ENCODE data around the gene WDTC1.

The WDTC1 gene

GRCh38 chr1:27351541-27352107 lies 117.2 kb downstream of the WDTC1 start:
- in situ Hi-C loops (cut with MboI; ENCODE audit: low sequenced_read_pairs), result no loop called here

GRCh38 chr1:27353166-27353565 lies 118.7 kb downstream of the WDTC1 start:
- in situ Hi-C loops (cut with MboI; ENCODE audit: low sequenced_read_pairs), result no loop called here

- in situ Hi-C loops (cut with MboI; ENCODE audit: low sequenced_read_pairs), result no loop called here
These were observed 119.2 kb downstream of the WDTC1 start for GRCh38 chr1:27353629-27354028.

GRCh38 chr1:27355683-27356082 lies 121.3 kb downstream of the WDTC1 start:
- in situ Hi-C loops (cut with MboI; ENCODE audit: low sequenced_read_pairs), result no loop called here

- in situ Hi-C loops (cut with MboI; ENCODE audit: low sequenced_read_pairs), result no loop called here
These were observed 121.8 kb downstream of the WDTC1 start for GRCh38 chr1:27356277-27356618.

GRCh38 chr1:27356619-27357280 lies 122.3 kb downstream of the WDTC1 start:
- in situ Hi-C loops (cut with MboI; ENCODE audit: low sequenced_read_pairs), result no loop called here

GRCh38 chr1:27357281-27358037 lies 123.0 kb downstream of the WDTC1 start:
- in situ Hi-C loops (cut with MboI; ENCODE audit: low sequenced_read_pairs), result no loop called here

All from HL-60/S4 (cell line).